OCI-LY1 (cell line): ENCODE data around the gene COQ5.

ENCODE experiments used
- H2AFZ ChIP-seq: fragments of 200-600 bp; sonication (generic), shearing (Covaris generic); 2 replicates; pipeline ENCODE4 v1.6.0; 2014; ENCODE audit warnings: antibody characterized with exemption, mild to moderate bottlenecking, low read length
- H3F3A ChIP-seq: fragments of 200-600 bp; sonication (generic), shearing (Covaris generic); 2 replicates; pipeline ENCODE4 v1.6.0; 2014; ENCODE audit warnings: mild to moderate bottlenecking, antibody characterized with exemption, low read length, moderate library complexity; ENCODE audit not compliant: insufficient read depth
- H3K27ac ChIP-seq: fragments of 200-600 bp; sonication (generic); 2 replicates; pipeline ENCODE4 v1.5.1; 2014; ENCODE audit warnings: low read length, mixed run types, mild to moderate bottlenecking, low read depth; ENCODE audit not compliant: poor library complexity, severe bottlenecking
- H3K27me3 ChIP-seq: fragments of 200-600 bp; sonication (generic); 2 replicates; pipeline ENCODE4 v1.6.0; 2014; ENCODE audit warnings: antibody characterized with exemption, mild to moderate bottlenecking, low read length, moderate library complexity; ENCODE audit not compliant: insufficient read depth
- H3K36me3 ChIP-seq: fragments of 200-600 bp; sonication (generic); 2 replicates; pipeline ENCODE4 v1.6.1; 2014; ENCODE audit warnings: mild to moderate bottlenecking, antibody characterized with exemption, low read length, moderate library complexity, mixed read lengths; ENCODE audit not compliant: insufficient read depth
- H3K4me1 ChIP-seq: fragments of 200-600 bp; sonication (generic); 2 replicates; pipeline ENCODE4 v1.5.1; 2014; ENCODE audit warnings: mild to moderate bottlenecking, low read length, moderate library complexity; ENCODE audit not compliant: insufficient read depth, severe bottlenecking
- H3K4me2 ChIP-seq: fragments of 200-600 bp; sonication (generic), shearing (Covaris generic); 2 replicates; pipeline ENCODE4 v1.6.1; 2014; ENCODE audit warnings: low read length
- H3K4me3 ChIP-seq: fragments of 200-600 bp; sonication (generic); 2 replicates; pipeline ENCODE4 v1.5.1; 2014; ENCODE audit warnings: low read length, low read depth, mild to moderate bottlenecking, mixed read lengths; ENCODE audit not compliant: poor library complexity, severe bottlenecking
- H3K79me2 ChIP-seq: fragments of 200-600 bp; shearing (Covaris generic); 2 replicates; pipeline ENCODE4 v1.6.1; 2016; ENCODE audit warnings: mixed run types, low read length, mixed read lengths; ENCODE audit not compliant: insufficient read depth
- H3K9ac ChIP-seq: fragments of 200-600 bp; sonication (generic), shearing (Covaris generic); 2 replicates; pipeline ENCODE4 v1.6.1; 2014; ENCODE audit warnings: mild to moderate bottlenecking, low read length, mixed read lengths
- H3K9me2 ChIP-seq: fragments of 200-600 bp; sonication (generic), shearing (Covaris generic); 2 replicates; pipeline ENCODE4 v1.6.1; 2014; ENCODE audit warnings: low read depth, mild to moderate bottlenecking, low read length, mixed read lengths
- H3K9me3 ChIP-seq: fragments of 200-600 bp; shearing (Covaris generic); 2 replicates; pipeline ENCODE4 v1.6.1; 2014; ENCODE audit warnings: low read length, mixed read lengths
- H4K20me1 ChIP-seq: fragments of 200-600 bp; sonication (generic), shearing (Covaris generic); 2 replicates; pipeline ENCODE4 v1.6.0; 2016; ENCODE audit warnings: mild to moderate bottlenecking, low read length; ENCODE audit not compliant: insufficient read depth
- CTCF ChIP-seq: fragments of 200-600 bp; sonication (generic), shearing (Covaris generic); IDR thresholded peaks from 2 replicates; pipeline ENCODE4 v1.5.1; 2017; ENCODE audit warnings: mild to moderate bottlenecking, antibody characterized with exemption, low read length, moderate library complexity, mixed read lengths
- EZH2 ChIP-seq: fragments of 200-600 bp; sonication (generic), shearing (Covaris generic); IDR thresholded peaks from 2 replicates; pipeline ENCODE4 v1.8.0; 2017; ENCODE audit warnings: borderline replicate concordance, mixed run types, mild to moderate bottlenecking, antibody characterized with exemption, low read length, moderate library complexity, mixed read lengths

Gene COQ5

GRCh38 chr12:120544691-120545090, 15.7 kb upstream of the COQ5 start:
- no peak overlapping the region for H3K27ac ChIP-seq
- H3F3A ChIP-seq: no peaks in the 10 kb centered on the region
- no peaks in the 10 kb centered on the region for H3K27me3 ChIP-seq
- no peaks in the 10 kb centered on the region for H3K9me3 ChIP-seq
- TF ChIP-seq CTCF (no peak), EZH2 (no peak)
- peaks cover 84% of the 10 kb centered on the region for H3K36me3 ChIP-seq
- no peak overlapping the region for H3K9ac ChIP-seq
- H3K4me1 ChIP-seq: no peaks in the 10 kb centered on the region
- no peak overlapping the region for H3K4me3 ChIP-seq
- H3K79me2 ChIP-seq: peaks cover 58% of the 10 kb centered on the region
- H3K9me2 ChIP-seq: no peaks in the 10 kb centered on the region
- H3K4me2 ChIP-seq: no peak overlapping the region
- no peak overlapping the region for H2AFZ ChIP-seq
- H4K20me1 ChIP-seq: no peaks in the 10 kb centered on the region

- Histone ChIP-seq H3K9me3 (no peaks in the 10 kb centered on the region), H4K20me1 (no peaks in the 10 kb centered on the region), H3K36me3 (peaks cover 86% of the 10 kb centered on the region), H3K27me3 (no peaks in the 10 kb centered on the region), H3K9ac (no peak overlapping the region), H3K79me2 (peaks cover 83% of the 10 kb centered on the region), H3K4me2 (no peak overlapping the region), H2AFZ (no peak overlapping the region), H3K4me1 (peaks cover 24% of the 10 kb centered on the region), H3K4me3 (no peak overlapping the region), H3K9me2 (no peaks in the 10 kb centered on the region), H3F3A (no peaks in the 10 kb centered on the region), H3K27ac (no peak overlapping the region)
- TF ChIP-seq CTCF (no peak), EZH2 (no peak)
Measured at GRCh38 chr12:120542166-120542565, 13.2 kb upstream of the COQ5 start.

GRCh38 chr12:120540445-120540844, 11.5 kb upstream of the COQ5 start:
- Histone ChIP-seq H3F3A (no peaks in the 10 kb centered on the region), H3K4me3 (no peak overlapping the region), H3K4me1 (peaks cover 40% of the 10 kb centered on the region), H3K27me3 (no peaks in the 10 kb centered on the region), H3K9ac (no peak overlapping the region), H3K9me3 (no peaks in the 10 kb centered on the region), H3K79me2 (peaks cover 91% of the 10 kb centered on the region), H3K27ac (no peak overlapping the region), H4K20me1 (no peaks in the 10 kb centered on the region), H3K9me2 (no peaks in the 10 kb centered on the region), H3K36me3 (peaks cover 75% of the 10 kb centered on the region), H3K4me2 (no peak overlapping the region), H2AFZ (no peak overlapping the region)
- TF ChIP-seq EZH2 (no peak), CTCF (no peak)
